HG03108 (cell line): ENCODE measurements around the gene TPPP.
"Not testable (repeated sequence)": the region's sequence is repeated elsewhere in the genome, so short reads cannot be mapped to it uniquely, and the experiment has no call there.

Experiments used
- ATAC-seq: cut with Tn5 transposase; IDR thresholded peaks from one replicate; pipeline ENCODE4 v1.9.1; 2021; ENCODE audit warnings: moderate library complexity; ENCODE audit not compliant: unreplicated experiment

Gene TPPP

DNA sequence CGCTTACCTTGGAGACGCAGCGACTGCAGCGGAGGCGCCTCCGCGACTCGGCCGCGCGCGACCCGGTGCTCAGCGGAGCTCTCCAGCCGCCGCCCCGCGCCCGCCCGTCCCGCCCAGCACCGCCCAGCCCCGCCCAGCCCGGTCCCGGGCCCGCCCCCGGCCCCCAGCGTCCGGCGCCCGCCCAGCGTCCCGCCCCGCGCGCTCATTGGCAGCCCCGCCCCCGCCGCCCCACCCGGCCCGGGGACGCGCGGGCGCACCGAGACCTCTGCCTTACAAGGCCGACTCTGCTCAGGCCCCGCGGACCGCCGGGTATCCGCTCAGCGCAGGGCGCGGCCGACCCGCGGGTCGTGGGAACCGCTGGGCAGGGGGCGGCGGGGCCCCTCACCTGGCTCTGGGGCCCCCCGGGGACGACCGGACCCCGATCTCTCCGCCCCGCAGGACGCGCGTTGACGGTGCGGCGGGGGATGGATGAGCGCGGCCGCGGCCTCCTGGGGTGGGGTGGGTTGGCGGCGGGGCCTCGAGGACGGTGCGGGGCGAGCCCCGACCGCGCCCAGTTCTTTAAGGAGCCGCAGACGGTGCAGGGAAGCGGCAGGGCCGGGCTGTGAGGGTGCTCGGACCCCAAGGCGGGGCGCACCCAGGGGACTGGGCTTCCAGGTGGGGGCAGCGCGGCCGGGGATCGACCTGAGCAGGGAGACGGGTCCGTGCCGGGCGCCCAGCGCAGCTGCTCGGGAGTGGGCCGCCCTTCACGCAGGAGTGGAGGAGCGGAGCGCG is at the start of gene TPPP:
TSS of gene TPPP (minus strand) at position 82 of the 771 bp plus-strand sequence. CDS start 15,292 bp downstream, outside the sequence.
- ATAC-seq = peak; percentile 62

DNA sequence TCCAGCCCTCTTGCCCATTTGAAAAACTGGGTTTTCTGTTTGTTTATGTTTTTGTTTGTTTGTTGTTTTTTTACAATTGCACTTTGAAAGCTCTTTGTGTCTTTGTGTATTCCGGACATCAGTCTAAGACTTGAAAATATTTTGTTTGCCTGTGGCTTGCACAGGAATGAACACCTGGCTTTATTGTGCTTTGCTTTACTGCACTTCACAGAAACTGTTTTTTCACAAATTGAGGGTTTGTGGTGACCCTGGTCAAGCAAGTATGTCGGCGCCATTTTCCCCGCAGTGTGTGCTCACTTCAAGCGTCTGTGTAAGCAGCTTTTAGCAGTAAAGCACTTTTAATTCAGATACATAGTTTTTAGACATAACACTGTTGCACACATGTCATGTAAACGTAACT is 49.1 kb upstream of the TPPP start:
- ATAC-seq = not testable (repeated sequence)

DNA sequence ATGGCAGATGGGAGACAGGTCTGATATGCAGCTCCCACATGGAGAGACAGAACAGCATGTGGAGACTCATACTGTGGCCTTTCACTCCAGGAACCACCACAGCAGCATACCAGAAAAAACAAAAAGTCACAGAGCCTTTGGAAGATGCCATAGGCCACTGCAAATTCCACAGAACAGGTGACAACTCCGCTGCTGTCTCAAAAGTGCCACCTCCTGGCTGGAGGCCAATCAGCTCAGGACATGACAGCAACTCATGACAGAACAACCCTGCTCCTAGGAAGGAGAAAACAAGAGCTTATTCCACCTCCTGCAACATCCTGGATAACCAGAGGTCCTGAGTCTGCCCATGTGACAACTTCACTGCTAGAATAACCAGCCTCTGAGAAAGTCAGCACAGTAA is 41.0 kb upstream of the TPPP start:
- not testable (repeated sequence) for ATAC-seq

DNA sequence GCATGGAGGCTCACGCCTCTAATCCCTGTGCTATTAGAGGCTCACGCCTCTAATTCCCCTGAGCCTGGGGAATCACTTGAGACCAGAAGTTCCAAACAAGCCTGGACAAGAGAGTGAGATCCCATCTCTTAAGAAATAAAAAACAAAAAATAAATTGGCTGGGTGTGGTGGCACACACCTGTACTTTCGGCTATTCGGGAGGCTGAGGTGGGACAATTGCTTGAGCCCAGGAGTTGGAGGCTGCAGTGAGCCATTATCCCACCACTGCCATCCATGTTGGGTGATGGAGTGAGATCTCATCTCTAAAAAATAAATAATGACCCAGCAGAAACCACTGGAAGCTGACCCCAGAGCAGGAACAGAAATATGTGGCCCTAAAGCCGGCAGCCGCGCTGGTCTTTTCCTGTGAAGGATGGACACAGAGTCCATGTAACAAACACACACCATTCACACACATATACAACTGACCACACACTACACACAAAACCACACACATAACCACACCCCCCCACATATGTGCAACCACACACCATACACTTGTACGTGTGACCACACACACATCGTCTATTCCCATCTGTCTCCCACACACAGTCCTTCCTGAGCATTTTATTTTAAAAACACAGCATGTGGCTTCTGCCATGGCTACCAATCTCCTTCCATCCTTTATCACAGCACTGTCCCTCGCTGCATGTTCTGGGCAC is 39.8 kb upstream of the TPPP start:
- not testable (repeated sequence) for ATAC-seq

DNA sequence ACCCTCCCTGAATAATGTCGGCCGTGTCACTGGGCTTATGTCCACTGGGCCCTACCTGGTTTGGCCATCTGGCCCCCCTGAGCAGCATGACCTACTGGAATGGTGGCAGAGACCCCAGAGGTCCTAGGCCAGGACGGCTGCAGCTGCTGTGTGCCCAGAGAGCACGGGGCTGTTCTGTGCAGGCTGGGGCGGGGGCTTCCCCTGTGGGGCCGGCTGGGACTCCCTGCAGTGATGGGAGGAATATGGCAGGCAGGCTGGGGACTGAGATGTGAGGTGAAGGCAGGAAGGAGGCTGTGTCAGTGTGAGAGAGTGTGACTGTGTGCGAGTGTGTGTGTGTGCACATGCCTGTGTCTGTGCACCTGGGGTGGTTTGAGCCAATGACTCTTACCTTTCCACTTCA is 36.1 kb upstream of the TPPP start:
- ATAC-seq = not testable (repeated sequence)

DNA sequence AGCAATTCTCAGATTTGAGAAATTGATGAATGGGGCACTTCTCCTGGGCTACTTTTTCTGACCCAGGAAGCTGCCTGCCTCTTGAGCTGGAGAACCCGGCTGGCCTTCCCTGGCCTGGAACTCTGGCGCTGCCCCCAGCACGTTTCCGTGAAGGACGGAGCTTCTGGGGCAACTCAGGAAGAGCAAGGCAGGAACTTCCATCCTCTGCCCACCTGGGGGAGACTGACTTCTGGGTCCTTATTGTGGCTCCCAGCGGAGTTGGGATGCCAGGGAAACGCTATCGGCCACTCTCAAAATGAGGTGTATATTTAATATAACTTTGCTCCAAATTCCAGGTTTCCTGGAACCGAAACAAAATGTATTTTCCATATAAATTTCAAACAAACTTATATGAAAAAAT is 33.9 kb upstream of the TPPP start:
- ATAC-seq = not testable (repeated sequence)

DNA sequence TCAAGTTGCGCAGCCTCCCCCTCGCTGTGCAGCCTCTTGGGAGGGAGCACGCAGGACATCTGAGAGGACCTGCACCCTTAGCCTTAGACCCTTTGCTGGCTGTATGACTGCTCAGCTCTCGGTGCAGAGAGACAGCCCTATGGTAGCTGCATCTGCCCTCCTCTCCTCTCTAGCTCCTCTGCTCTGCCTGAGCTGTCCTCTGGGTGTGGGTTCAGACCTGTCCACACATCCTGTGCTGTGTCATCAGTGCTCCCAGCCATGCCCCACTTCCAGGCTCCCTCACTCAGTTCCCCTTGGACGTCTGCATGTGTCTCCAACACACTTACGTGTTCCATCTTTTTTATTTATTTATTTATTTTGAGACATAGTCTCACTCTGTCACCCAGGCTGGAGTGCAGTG is 30.7 kb upstream of the TPPP start:
- not testable (repeated sequence) for ATAC-seq

DNA sequence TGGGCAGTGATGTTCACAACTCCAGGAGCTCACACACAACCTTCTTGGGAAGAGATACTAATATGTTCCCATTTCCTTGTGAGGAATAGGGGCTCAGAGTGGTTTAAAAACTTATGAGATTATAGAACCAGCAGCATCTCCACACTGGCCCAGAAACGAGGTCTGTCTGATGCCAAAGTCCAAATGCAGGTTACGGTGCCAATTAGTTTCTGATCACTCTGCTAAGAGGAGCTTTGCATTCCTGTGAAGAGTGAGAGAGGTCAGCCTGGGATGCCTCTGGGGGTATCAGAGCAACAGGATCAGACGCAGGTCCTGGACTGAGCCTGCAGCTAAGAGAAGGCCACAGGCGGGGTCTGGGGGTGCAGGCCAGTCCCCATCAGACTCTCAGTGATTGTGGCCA is 30.2 kb upstream of the TPPP start:
- not testable (repeated sequence) for ATAC-seq

DNA sequence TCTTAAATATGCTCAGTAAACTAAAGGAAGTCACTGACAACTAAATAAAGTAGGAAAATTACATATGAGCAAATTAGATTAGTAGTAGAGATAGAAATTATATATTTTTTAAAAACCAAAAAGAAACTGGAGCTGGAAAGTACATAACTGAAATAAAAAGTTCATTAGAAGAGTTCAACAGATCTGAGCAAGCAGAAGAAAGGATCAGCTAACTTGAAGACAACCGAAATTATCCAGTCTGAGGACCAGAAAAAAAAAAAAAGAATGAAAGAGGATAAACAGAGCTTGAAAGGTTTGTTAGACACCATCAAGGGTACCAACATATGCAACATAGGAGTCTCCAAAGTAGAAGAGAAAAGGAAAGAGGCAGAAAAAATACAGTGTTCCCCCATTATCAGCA is 26.2 kb upstream of the TPPP start:
- not testable (repeated sequence) for ATAC-seq

DNA sequence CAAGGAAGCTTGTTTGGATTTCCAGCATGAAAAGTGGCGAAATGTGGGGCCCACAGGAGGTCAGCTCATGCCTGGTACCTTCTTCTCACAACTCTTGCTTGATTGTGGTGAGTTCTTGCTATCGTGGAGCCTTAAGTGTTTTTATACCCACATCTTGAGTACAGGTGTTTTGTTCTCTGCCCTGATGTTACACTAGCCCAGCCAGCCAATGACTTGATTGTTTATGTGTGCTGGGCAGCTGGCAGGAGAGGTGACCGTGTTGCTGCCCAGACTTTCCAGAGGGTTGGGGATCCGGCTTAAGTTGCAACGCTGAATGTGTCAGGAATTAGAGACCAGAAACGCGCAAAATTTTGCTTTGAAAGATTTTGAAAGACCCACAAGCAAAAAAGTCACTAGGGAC is 24.0 kb upstream of the TPPP start:
- no peak for ATAC-seq

DNA sequence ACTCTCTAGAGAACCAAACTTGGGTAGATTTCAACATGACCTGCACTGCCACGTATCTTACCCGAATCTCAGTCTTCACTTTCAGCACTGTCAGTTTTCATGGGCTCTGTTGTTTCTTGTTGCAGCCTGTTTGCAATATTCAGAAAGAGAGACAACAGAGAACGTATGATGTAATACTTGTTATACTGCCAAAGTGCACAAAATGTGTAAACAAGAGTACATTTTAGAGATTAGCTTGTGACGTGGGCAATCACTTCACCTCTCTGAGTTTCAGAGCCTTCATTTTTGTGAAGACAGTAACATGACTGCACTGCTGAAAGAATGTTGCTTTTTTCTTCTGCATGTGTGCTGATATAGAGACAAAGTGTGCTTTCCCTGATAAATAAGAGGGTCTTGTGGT is 23.6 kb upstream of the TPPP start:
- not testable (repeated sequence) for ATAC-seq

DNA sequence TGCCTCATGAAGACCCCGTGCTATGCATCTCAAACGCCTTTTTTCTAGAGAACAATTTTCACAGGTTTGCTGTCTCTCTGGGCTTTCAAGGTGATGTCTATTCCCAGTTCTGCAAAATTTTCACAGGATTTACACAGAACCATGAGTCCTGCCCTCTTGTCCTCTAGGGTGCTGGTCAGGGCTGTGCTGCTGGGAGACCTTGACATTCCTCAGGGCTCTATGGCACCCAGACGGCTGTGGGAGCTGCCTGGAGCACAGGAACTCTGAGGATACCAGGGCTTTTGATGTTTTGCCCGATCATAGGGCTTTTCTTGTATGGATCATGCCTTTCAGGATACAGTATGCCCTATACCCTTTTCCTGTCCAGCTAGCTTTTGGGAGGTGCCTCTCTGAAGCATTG is 22.5 kb upstream of the TPPP start:
- ATAC-seq = not testable (repeated sequence)

DNA sequence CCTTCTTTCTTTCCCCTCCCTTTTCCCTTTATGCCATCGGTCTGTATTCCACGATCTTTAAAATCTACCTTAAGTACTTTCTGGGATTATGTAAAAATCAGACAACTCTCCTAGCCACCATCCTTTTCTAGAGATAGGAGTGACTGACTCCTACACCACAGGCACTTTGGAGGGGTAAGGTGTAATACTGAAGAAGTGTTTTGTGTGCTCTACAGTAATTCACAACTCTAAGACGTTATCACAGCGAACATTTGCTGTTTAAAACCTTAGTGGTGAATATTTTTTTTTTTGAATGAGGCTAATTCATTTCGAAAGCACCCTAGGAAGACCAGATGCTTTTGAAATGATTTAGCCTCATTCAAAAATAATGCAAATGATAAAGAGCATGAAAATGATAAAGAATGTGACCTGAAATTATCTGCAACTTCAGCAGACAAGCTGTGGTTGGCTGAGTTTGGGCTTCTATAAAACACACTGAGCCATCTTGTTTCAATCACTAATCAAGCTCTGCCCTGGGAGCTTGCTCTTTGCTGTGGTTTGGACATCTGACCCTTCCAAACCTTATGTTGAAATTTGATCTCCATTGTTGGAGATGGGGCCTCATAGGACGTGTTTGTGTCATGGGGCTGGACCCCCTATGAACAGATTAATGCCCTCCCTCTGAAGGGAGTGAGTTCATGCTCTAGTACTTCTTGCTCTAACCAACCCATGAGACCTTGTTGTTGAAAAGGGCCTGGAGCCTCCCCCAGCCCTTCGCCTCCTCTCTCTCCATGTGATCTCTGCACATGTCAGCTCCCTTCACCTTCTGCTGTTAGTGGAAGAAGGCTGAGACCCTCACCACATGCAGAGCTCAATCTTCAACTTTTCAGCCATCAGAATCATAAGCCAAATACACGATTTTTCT is 21.3 kb upstream of the TPPP start:
- ATAC-seq = not testable (repeated sequence)

DNA sequence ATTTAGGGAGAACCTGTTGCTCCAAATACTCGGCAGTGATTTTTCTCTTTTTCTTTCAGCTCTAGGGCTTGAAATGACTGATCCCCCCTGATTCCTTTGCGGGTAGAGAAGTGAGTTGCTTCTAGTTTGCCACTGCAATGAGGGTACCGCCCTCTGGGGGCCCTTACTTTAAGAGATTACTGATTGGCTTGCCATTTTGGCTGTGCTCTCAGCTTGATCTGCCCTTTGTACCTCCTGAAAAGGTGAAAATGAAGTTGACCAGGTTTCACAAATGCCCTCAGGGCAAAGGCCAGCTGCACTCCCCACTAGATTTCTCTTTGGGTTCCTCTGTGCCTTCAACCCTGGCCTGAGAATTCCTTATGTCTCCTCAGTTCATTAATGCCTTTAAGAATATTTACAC is 20.5 kb upstream of the TPPP start:
- not testable (repeated sequence) for ATAC-seq

DNA sequence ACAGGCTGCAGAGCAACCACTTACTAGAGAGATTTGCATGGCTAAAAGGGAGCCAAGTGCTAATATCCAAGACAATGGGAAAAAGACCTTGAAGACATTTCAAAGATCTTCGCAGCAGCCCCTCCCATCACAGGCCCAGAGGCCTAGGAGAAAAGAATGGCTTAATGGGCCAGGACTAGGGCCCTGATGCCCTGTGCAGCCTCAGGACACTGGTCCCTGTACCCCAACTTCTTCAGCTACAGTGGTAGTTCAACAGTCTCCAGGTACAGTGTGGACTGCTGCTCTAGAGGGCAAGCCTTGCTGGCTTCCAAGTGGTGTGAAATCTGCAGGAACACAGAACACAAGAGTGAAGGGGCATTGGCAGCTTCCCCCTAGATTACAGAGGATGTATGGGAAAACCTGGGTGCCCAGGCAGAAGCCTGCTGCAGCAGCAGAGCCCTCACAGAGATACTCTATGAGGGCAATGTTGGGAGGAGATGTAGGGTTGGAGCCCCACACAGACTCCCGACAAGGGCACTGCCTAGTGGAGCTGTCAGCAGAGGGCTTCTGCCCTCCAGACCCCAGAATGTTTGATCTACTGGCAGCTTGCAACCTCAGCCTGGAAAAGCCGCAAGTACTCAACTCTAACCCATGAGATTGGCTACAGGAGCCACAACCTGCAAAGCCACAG is 15.8 kb upstream of the TPPP start:
- ATAC-seq = not testable (repeated sequence)

DNA sequence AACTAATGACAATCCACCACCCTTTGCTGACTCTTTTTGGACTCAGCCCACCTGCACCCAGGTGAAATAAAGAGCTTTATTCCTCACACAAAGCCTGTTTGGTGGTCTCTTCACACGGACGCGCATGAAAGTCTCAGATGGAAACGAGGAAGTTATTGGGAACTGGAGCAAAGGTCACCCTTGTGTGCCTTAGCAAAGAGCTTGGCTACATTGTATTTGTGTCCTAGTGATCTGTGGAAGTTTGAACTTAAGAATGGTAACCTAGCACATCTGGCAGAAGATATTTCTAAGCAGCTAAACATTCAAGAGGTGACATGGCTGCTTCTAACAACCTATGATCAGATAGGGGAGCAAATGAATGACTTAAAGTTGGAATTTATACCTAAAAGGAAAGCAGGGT is 15.2 kb upstream of the TPPP start:
- not testable (repeated sequence) for ATAC-seq

DNA sequence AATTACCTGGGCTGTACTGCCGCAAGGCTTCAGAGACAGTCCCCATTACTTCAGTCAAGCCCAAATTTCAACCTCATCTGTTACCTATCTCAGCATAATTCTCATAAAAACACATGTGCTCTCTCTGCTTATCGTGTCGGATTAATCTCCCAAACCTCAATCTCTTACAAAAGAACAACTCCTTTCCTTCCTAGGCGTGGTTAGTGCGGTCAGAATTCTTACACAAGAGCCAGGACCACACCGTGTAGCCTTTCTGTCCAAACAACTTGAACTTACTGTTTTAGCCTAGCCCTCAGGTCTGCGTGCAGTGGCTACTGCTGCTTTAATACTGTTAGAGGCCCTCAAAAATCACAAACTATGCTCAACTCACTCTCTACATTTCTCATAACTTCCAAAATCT is 13.0 kb upstream of the TPPP start:
- not testable (repeated sequence) for ATAC-seq

DNA sequence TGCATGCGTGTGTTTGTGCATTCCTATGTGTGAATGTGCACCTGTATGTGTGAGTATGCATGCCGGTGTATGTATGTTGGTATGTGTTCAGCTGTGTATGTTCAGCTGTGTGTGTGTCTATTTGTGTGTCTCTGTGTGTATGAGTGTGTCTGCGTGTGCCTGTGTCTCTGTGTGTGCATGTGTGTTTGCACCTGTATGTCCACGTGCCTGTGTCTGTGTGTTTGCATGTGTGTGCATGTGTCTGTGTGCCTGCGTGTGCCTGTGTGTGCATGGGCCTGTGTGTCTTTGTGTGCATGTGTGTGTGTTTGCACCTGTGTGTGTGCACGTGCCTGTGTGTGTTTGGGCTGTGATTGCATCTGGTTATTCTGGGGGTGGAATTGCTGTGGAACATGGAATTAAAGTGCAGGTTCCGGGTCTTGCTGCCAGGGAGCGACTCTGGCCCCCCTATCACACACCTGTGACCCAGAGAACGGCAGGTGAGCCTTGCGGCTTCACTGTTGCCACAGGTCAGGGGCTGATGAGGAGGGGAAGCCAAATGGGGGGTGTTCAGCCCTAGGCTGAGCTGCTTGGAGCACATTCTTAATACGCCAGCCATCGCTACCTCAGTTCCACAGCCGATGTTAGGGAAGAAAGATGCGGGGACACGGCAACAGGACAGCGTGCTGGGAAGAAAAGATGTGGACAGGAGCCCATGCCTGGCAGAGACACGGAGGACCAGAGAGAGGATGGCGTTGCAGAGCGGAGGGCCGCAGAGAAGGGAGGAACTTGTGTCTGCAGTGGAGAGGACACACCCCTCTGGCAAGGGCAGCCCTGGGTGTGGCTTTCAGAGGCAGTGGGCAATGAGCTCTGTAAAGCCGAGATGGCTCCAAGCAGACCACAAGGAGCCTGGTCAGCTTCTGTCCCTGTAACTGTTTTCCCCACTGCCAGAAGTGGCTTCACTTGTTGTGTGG is 3.9 kb upstream of the TPPP start:
- not testable (repeated sequence) for ATAC-seq

DNA sequence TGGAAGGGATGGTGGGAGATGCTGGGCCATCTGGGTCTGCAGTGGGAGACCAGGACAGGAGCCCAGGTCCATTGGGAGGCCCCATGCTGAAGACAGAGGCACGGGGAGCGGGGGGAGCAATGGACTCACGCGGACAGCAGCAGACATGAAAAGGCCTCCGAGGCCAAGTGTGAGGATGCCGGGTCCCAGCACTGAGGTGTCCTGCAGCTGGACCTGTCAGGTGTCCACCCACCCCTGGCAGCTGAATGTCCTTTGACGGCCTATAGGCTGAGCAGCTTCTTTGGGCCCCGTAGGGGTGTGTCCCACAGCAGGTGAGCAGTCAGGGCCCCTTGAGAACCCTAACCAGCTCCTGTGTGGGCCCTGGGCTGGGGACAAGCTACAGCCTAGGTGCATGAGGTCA is 3.0 kb upstream of the TPPP start:
- not testable (repeated sequence) for ATAC-seq

DNA sequence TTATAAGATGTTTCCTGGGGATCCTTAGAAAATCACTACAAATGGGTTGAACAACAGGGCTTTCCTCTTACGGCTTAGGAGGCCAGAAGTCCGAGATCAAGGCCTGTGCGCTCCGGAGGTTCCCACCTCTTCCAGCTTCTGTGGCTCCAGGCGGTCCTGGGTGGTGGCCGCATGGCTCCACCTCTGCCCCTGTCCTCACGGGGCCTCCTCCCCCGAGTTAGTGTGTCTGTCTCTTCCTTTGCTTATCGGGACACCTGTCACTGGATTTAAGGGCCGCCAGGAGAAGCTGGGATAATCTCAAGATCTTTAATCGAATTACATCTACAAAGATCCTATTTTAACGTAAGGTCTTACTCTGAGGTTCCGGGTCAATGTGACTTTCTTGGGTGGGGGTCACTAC is 2.3 kb upstream of the TPPP start:
- not testable (repeated sequence) for ATAC-seq
